Tongue (tissue), 3 donors: ENCODE results near the gene CTNND2. TPM values are rescaled to one million over a fixed set of nuclear protein-coding genes. Genes with fewer than 3 reads are reported as not detected.

Source experiments
- DNase-seq: peaks from one replicate; pipeline ENCODE4 v3.0.0-alpha.2; 2015
- small RNA-seq: library from RNA; depleted of rRNA; stranded (forward); fragments of <200 nt; gene quantifications from one replicate; pipeline ENCODE3, GENCODE V24; 2014; ENCODE audit warnings: low replicate concordance
- total RNA-seq: library from RNA; depleted of rRNA; stranded (reverse); fragments of >200 nt; gene quantifications from one replicate; pipeline ENCODE4 v1.2.3, GENCODE V29; 2014

The CTNND2 gene
- total RNA-seq, 1 donor from 2014 or later: 2.4 TPM

- DNase-seq: no peak
These were observed 922.3 kb downstream of the CTNND2 start for GRCh38 chr5:10981932-10982331.

- DNase-seq: no peak
These were observed 927.2 kb downstream of the CTNND2 start for GRCh38 chr5:10977011-10977410.

GRCh38 chr5:10975945-10976344, 928.3 kb downstream of the CTNND2 start:
- no peak for DNase-seq

GRCh38 chr5:10974850-10975249, 929.4 kb downstream of the CTNND2 start:
- no peak for DNase-seq

- DNase-seq: no peak
These were observed 930.9 kb downstream of the CTNND2 start for GRCh38 chr5:10973316-10973715.

- DNase-seq: no peak
These were observed 934.5 kb downstream of the CTNND2 start for GRCh38 chr5:10969684-10970180.

- peak; percentile 74 for DNase-seq
These were observed 939.4 kb downstream of the CTNND2 start for GRCh38 chr5:10964806-10965205.

- no peak for DNase-seq
These were observed 945.5 kb downstream of the CTNND2 start for GRCh38 chr5:10958728-10959127.

GRCh38 chr5:10949856-10950630, 954.2 kb downstream of the CTNND2 start:
- DNase-seq: no peak

GRCh38 chr5:10946050-10946449, 958.2 kb downstream of the CTNND2 start:
- no peak for DNase-seq

GRCh38 chr5:10941900-10942299, 962.3 kb downstream of the CTNND2 start:
- DNase-seq: no peak

GRCh38 chr5:10936081-10936855, 968.0 kb downstream of the CTNND2 start:
- DNase-seq: peak; percentile 59

- DNase-seq: peak; percentile 12
These were observed 968.7 kb downstream of the CTNND2 start for GRCh38 chr5:10935536-10935935.

- DNase-seq: no peak
These were observed 969.4 kb downstream of the CTNND2 start for GRCh38 chr5:10934783-10935355.

GRCh38 chr5:10933121-10933520, 971.1 kb downstream of the CTNND2 start:
- no peak for DNase-seq

GRCh38 chr5:10932426-10932825, 971.8 kb downstream of the CTNND2 start:
- no peak for DNase-seq

GRCh38 chr5:10927608-10928007, 976.6 kb downstream of the CTNND2 start:
- no peak for DNase-seq

- no peak for DNase-seq
These were observed 980.9 kb downstream of the CTNND2 start for GRCh38 chr5:10923310-10923709.

Small RNA genes lying within 50 kb of the gene (small RNA-seq; reads per million reads assigned to genes)
- not detected for gene RNU6-429P
